GM12875 (cell line): ENCODE results near the gene CLTCL1.
"Not testable (repeated sequence)": the region's sequence is repeated elsewhere in the genome, so short reads cannot be mapped to it uniquely, and the experiment has no call there.

Source experiments
- H3K4me3 ChIP-seq: one replicate; pipeline ENCODE4 v1.5.1; 2011; ENCODE audit warnings: low read depth, low read length, control low read depth
- TF ChIP-seq, protein P1 (sequence below): IDR thresholded peaks from 2 replicates; pipeline ENCODE4 v1.5.1; 2011; ENCODE audit warnings: low read depth, mild to moderate bottlenecking, control low read depth, inconsistent platforms, low read length, moderate library complexity, borderline replicate concordance; ENCODE audit not compliant: insufficient read depth

CLTCL1 gene

DNA sequence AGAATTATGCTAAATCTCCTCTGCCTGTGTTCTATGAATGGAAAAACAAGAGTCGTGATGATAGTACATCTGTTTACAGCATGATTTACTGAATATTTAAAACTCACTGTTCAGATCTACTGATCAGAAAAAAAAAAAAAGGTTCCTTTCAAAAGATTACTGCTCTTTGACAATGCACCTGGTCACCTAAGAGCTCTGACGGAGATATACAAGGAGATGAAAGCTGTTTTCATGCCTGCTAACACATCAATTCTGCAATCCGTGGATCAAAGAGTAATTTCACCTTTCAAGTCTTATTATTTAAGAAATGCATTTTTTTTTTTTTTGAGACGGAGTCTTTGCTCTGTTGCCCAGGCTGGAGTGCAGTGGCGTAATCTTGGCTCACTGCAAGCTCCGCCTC is 30.7 kb downstream of the CLTCL1 start:
- H3K4me3 ChIP-seq: no peak overlapping the region
- TF ChIP-seq, protein P1, sequence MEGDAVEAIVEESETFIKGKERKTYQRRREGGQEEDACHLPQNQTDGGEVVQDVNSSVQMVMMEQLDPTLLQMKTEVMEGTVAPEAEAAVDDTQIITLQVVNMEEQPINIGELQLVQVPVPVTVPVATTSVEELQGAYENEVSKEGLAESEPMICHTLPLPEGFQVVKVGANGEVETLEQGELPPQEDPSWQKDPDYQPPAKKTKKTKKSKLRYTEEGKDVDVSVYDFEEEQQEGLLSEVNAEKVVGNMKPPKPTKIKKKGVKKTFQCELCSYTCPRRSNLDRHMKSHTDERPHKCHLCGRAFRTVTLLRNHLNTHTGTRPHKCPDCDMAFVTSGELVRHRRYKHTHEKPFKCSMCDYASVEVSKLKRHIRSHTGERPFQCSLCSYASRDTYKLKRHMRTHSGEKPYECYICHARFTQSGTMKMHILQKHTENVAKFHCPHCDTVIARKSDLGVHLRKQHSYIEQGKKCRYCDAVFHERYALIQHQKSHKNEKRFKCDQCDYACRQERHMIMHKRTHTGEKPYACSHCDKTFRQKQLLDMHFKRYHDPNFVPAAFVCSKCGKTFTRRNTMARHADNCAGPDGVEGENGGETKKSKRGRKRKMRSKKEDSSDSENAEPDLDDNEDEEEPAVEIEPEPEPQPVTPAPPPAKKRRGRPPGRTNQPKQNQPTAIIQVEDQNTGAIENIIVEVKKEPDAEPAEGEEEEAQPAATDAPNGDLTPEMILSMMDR: no peak

DNA sequence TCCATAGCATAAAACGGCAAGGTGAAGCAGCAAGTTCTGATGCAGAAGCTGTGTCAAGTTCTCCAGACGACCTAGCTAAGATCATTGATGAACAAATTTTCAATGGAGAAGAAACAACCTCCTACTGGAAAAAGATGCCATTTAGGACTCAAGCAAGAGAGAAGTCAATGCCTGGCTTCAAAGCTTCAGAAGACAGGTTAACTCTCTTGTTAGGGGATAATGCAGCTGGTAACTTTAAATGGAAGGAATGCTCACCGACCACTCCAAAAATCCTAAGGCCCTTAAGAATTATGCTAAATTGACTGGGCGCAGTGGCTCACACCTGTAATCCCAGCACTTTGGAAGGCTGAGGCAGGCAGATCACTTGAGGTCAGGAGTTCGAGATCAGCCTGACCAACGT is 31.3 kb downstream of the CLTCL1 start:
- H3K4me3 ChIP-seq: no peak overlapping the region
- TF ChIP-seq, protein P1: no peak

DNA sequence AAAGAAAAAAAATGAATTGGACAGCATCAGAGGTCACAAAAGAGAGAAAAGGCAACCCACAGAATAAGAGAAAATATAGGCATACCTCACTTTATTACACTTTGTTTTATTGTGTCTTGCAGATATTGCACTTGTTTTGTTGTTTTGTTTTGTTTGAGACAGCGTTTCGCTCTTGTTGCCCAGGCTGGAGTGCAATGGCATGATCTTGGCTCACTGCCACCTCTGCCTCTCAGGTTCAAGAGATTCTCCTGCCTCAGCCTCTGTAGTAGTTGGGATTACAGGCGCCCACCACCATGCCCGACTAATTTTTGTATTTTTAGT is 32.6 kb downstream of the CLTCL1 start:
- H3K4me3 ChIP-seq: not testable (repeated sequence)

DNA sequence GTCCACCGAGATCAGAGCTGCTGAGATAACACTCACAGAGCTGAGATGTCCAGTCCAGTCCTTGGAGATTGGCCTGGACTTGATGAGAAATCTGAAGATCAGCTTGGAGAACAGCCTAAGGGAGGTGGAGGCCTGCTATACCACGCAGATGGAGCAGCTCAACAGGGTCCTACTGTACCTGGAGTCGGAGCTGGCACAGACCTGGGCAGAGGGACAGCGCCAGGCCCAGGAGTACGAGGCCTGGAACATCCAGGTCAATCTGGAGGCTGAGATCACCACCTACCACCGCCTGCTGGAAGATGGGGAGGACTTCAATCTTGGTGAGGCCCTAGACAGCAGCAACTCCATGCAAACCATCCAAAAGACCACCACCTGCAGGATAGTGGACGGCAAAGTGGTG is 33.1 kb downstream of the CLTCL1 start:
- TF ChIP-seq, protein P1: no peak
- H3K4me3 ChIP-seq: no peak overlapping the region

DNA sequence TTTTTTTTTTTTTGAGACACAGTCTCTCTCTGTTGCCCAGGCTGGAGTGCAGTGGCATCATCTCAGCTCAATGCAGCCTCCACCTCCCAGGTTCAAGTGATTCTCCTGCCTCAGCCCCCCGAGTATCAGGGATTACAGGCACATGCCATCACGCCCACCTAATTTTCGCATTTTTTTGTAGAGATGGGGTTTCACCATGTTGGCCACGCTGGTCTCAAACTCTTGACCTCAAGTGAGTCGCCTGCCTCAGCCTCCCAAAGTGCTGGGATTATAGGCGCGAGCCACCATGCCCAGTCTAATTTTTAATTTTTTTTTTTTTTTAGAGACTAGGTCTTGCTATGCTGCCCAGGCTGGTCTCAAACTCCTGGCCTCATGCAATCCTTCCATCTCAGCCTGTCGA is 35.2 kb downstream of the CLTCL1 start:
- not testable (repeated sequence) for H3K4me3 ChIP-seq

DNA sequence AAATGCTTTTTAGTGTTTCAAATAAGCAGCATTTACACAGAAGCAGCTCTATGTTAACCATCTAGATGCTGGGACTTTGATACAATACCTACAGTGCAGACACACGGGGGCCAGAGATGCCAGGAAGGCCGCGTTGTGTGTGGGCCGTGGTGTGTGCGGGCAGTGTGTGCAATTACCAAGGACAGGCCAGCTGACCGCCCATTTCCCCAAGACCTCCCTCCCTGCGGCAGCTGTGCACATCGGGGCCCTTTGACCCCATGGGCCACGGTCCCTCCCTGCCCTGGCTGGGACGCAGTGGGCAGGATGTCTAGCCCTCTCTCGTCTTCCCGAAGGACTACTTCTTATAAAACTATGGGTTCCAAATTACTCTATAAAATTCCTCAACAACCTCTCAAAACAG is 38.4 kb downstream of the CLTCL1 start:
- TF ChIP-seq, protein P1: no peak

DNA sequence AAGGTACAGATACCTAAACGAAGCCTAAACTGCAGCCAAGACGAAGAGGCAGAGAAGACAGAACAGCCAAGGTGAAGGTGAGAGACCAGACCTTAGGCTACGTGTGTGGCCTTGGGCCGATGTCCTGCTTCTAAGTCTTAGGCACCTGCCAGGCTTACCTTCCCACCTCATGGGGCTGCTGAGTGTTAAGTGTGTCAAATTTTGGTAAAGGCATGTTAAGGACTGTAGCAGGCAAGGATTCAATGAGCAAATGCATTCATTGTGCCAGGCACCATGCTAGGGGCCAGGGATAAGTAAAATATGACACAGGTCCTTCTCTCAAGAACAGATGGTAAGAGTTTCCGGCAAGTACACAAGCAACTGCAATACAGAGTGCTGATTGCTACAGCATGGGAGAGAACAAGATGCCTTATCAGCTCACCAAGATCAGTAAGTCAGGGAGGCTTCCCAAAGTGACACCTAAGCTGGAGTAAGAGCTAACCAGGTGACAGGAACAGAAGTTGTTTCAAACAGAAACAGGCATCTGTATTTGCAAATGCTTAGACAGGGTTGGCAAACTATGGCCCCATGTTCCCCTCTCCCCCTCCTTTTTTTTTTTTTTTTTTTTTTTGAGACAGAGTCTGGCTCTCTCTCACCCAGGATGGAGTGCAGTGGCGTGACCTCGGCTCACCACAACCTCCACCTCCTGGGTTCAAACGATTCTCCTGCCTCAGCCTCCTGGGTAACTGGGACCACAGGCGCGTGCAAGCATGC is 46.7 kb downstream of the CLTCL1 start:
- no peak overlapping the region for H3K4me3 ChIP-seq
- TF ChIP-seq, protein P1: no peak

More for the DNA sequence above, 38.4 kb downstream of the CLTCL1 start:
- H3K4me3 ChIP-seq: no peak overlapping the region

DNA sequence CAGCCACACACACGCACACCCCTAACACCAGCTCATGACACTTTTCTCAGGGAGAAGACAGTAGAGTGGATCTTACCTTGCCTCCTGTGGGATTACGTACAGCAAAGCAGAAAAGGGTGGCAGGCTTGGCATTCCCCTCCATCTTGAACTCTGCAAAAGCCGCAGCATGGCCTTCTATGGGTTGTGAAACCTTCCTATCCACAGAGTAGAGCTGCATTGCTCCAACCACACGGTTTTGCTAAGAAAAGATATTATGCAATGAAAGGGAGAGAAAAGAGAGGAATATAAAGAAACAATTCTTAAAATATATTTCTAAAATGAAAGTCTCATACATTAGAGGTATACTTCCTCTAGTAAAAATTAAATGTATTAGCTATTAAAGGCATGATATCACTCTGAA is 48.8 kb downstream of the CLTCL1 start:
- TF ChIP-seq, protein P1: no peak
- no peak overlapping the region for H3K4me3 ChIP-seq
